Endodermal cell (in vitro differentiated cells): ENCODE data around the gene KRTAP8-1. TPM values are rescaled to one million over a fixed set of nuclear protein-coding genes. Genes with fewer than 3 reads are reported as not detected.

Experiments used
- DNase-seq: peaks from one replicate; pipeline ENCODE4 v3.0.0-alpha.2; 2017
- H3K27ac ChIP-seq: 2 replicates; pipeline ENCODE4 v1.5.1; 2013; ENCODE audit warnings: mild to moderate bottlenecking, low read depth, low read length, moderate library complexity
- H3K27me3 ChIP-seq: 2 replicates; pipeline ENCODE4 v1.6.1; 2013; ENCODE audit warnings: mild to moderate bottlenecking, low read length, moderate library complexity; ENCODE audit not compliant: insufficient read depth, control insufficient read depth, poor library complexity, severe bottlenecking
- H3K36me3 ChIP-seq: 2 replicates; pipeline ENCODE4 v1.7.0; 2013; ENCODE audit warnings: mild to moderate bottlenecking, low read length, moderate library complexity; ENCODE audit not compliant: control insufficient read depth, insufficient read depth
- H3K4me1 ChIP-seq: one replicate; pipeline ENCODE4 v1.7.0; 2013; ENCODE audit warnings: low read length; ENCODE audit not compliant: control insufficient read depth, insufficient read depth
- H3K4me3 ChIP-seq: 2 replicates; pipeline ENCODE4 v1.5.1; 2013; ENCODE audit warnings: mild to moderate bottlenecking, low read length, moderate library complexity
- H3K9ac ChIP-seq: 2 replicates; pipeline ENCODE4 v1.6.1; 2013; ENCODE audit warnings: mild to moderate bottlenecking, low read length, moderate library complexity; ENCODE audit not compliant: poor library complexity, severe bottlenecking; ENCODE audit errors: extremely low read depth
- H3K9me3 ChIP-seq: 2 replicates; pipeline ENCODE4 v1.6.1; 2013; ENCODE audit warnings: mild to moderate bottlenecking, low read length, moderate library complexity; ENCODE audit not compliant: control insufficient read depth
- H3K27ac Mint-ChIP-seq: 2 replicates; pipeline ENCODE4 v1.8.0; 2020; ENCODE audit warnings: mixed read lengths
- H3K27me3 Mint-ChIP-seq: 2 replicates; pipeline ENCODE4 v1.8.0; 2021; ENCODE audit warnings: mild to moderate bottlenecking, mixed read lengths; ENCODE audit not compliant: insufficient read depth
- H3K36me3 Mint-ChIP-seq: 2 replicates; pipeline ENCODE4 v1.8.0; 2020; ENCODE audit warnings: low read depth, mixed read lengths
- H3K4me1 Mint-ChIP-seq: 2 replicates; pipeline ENCODE4 v1.8.0; 2020; ENCODE audit warnings: mixed read lengths
- H3K4me3 Mint-ChIP-seq: 2 replicates; pipeline ENCODE4 v1.8.0; 2020; ENCODE audit warnings: mild to moderate bottlenecking, moderate library complexity, mixed read lengths
- H3K9me3 Mint-ChIP-seq: 2 replicates; pipeline ENCODE4 v1.8.0; 2020; ENCODE audit warnings: mild to moderate bottlenecking, mixed read lengths
- CTCF ChIP-seq: fragments of 200-600 bp; sonication (generic); conservative IDR thresholded peaks from 2 replicates; pipeline ENCODE4 v1.5.0; 2021; ENCODE audit warnings: antibody characterized with exemption, mild to moderate bottlenecking
- WGBS, 2 experiments: methylation state at CpG; one replicate each; pipeline versions ENCODE4 v1.1.5 to v1.1.7; 2013; ENCODE audit warnings: missing lambda C conversion rate in 2 of 2, mixed read lengths in 1 of 2; ENCODE audit not compliant: insufficient coverage in 1 of 2, insufficient read length in 1 of 2; 5-methylcytosine and 5-hydroxymethylcytosine counted together
- total RNA-seq, 2 donors: library from RNA; stranded (reverse); fragmentation: NEBNext Ultra II Directional in 1 of 2; extraction: Animal tissue kit (Norgen Biotek cat#: 25700) in 1 of 2; gene quantifications; 2 replicates in 1 of 2; 3 replicates in 1 of 2; pipeline ENCODE4 v1.2.1, GENCODE V29; 2021

The KRTAP8-1 gene
- total RNA-seq, 2 donors from 2014 or later: not detected

GRCh38 chr21:30839304-30839703 is 26.2 kb upstream of the KRTAP8-1 start:
- TF ChIP-seq CTCF: peak; percentile 87
- Mint-ChIP-seq H3K36me3 (no peaks in the 10 kb centered on the region), H3K9me3 (no peaks in the 10 kb centered on the region), H3K4me3 (no peak overlapping the region), H3K27me3 (no peaks in the 10 kb centered on the region), H3K4me1 (no peaks in the 10 kb centered on the region), H3K27ac (no peak overlapping the region)
- Histone ChIP-seq H3K27me3 (no peaks in the 10 kb centered on the region), H3K9ac (no peak overlapping the region), H3K36me3 (no peaks in the 10 kb centered on the region), H3K4me3 (no peak overlapping the region), H3K9me3 (no peaks in the 10 kb centered on the region), H3K4me1 (no peaks in the 10 kb centered on the region), H3K27ac (no peak overlapping the region)
- DNase-seq: peak; percentile 89
- WGBS, 2 experiments: 13 to 25% methylated on average over 4 to 5 of the region's 5 CpGs

GRCh38 chr21:30838536-30838935 is 25.5 kb upstream of the KRTAP8-1 start:
- Histone ChIP-seq H3K36me3 (no peaks in the 10 kb centered on the region), H3K4me1 (no peaks in the 10 kb centered on the region), H3K9ac (no peak overlapping the region), H3K4me3 (no peak overlapping the region), H3K27ac (no peak overlapping the region), H3K9me3 (no peaks in the 10 kb centered on the region), H3K27me3 (no peaks in the 10 kb centered on the region)
- Mint-ChIP-seq H3K4me3 (no peak overlapping the region), H3K27me3 (no peaks in the 10 kb centered on the region), H3K4me1 (no peaks in the 10 kb centered on the region), H3K27ac (no peak overlapping the region), H3K36me3 (no peaks in the 10 kb centered on the region), H3K9me3 (no peaks in the 10 kb centered on the region)
- WGBS, 2 experiments: 82 to 92% methylated on average over 1 to 6 of the region's 6 CpGs
- no peak for DNase-seq
- no peak for TF ChIP-seq CTCF

- H3K4me1 ChIP-seq: no peaks in the 10 kb centered on the region
- H3K9me3 ChIP-seq: no peaks in the 10 kb centered on the region
- no peaks in the 10 kb centered on the region for H3K4me1 Mint-ChIP-seq
- 30 to 42% methylated on average over 2 to 5 of the region's 6 CpGs for WGBS, 2 experiments
- no peaks in the 10 kb centered on the region for H3K27me3 Mint-ChIP-seq
- H3K27me3 ChIP-seq: no peaks in the 10 kb centered on the region
- no peak overlapping the region for H3K27ac Mint-ChIP-seq
- no peaks in the 10 kb centered on the region for H3K36me3 ChIP-seq
- no peaks in the 10 kb centered on the region for H3K36me3 Mint-ChIP-seq
- peak; percentile 92 for TF ChIP-seq CTCF
- no peak overlapping the region for H3K4me3 Mint-ChIP-seq
- H3K9me3 Mint-ChIP-seq: no peaks in the 10 kb centered on the region
- H3K27ac ChIP-seq: no peak overlapping the region
- DNase-seq: peak; percentile 83
- H3K9ac ChIP-seq: no peak overlapping the region
- H3K4me3 ChIP-seq: no peak overlapping the region
These were observed 18.2 kb upstream of the KRTAP8-1 start for GRCh38 chr21:30831194-30831765.
